Small intestine (tissue), 7 donors: ENCODE results near the gene PBX4. TPM values are rescaled to one million over a fixed set of nuclear protein-coding genes. Genes with fewer than 3 reads are reported as not detected.

Experiments used
- DNase-seq, 2 donors: peaks; one replicate each; pipeline versions ENCODE4 v3.0.0 to v3.0.0-alpha.2; 2013
- FAIRE-seq: peaks from 2 replicates; lab custom pipeline; 2012; peaks lifted over from hg19 to GRCh38; lab: Jason Lieb, UNC
- H3K27ac ChIP-seq, 3 donors: one replicate each; pipeline ENCODE4 v1.5.1; 2013; ENCODE audit warnings: low read length in 2 of 3, mild to moderate bottlenecking in 2 of 3, control low read depth in 1 of 3, inconsistent platforms in 1 of 3, low read depth in 1 of 3, moderate library complexity in 1 of 3
- H3K27me3 ChIP-seq, 3 donors: one replicate each; pipeline ENCODE4 v1.6.1; 2013; ENCODE audit warnings: low read length in 3 of 3, inconsistent platforms in 1 of 3; ENCODE audit not compliant: control insufficient read depth in 3 of 3, insufficient read depth in 3 of 3
- H3K36me3 ChIP-seq, 3 donors: one replicate each; pipeline ENCODE4 v1.6.1; 2013; ENCODE audit warnings: low read length in 3 of 3, inconsistent platforms in 1 of 3, low read depth in 1 of 3, mild to moderate bottlenecking in 1 of 3, moderate library complexity in 1 of 3; ENCODE audit not compliant: control insufficient read depth in 3 of 3, insufficient read depth in 2 of 3
- H3K4me1 ChIP-seq, 3 donors: one replicate each; pipeline ENCODE4 v1.6.1; 2013; ENCODE audit warnings: low read length in 2 of 3, inconsistent platforms in 1 of 3, low read depth in 1 of 3, mild to moderate bottlenecking in 1 of 3, moderate library complexity in 1 of 3; ENCODE audit not compliant: control insufficient read depth in 3 of 3, insufficient read depth in 2 of 3
- H3K4me3 ChIP-seq, 3 donors: one replicate each; pipeline ENCODE4 v1.5.1; 2013; ENCODE audit warnings: low read length in 3 of 3, control low read depth in 1 of 3, inconsistent platforms in 1 of 3, low read depth in 1 of 3, mild to moderate bottlenecking in 1 of 3, moderate library complexity in 1 of 3
- H3K9me3 ChIP-seq, 2 donors: one replicate each; pipeline ENCODE4 v1.6.1; 2013; ENCODE audit warnings: low read depth in 1 of 2, low read length in 1 of 2; ENCODE audit not compliant: control insufficient read depth in 2 of 2, insufficient read depth in 1 of 2
- WGBS, 3 donors: extraction: QIAGEN DNeasy Blood & Tissue Kit; methylation state at CpG; one replicate each; pipeline ENCODE4 v1.1.7; 2013; 5-methylcytosine and 5-hydroxymethylcytosine counted together
- polyA plus RNA-seq, 4 donors: library from polyadenylated mRNA; stranded (reverse) in 3 of 4; unstranded in 1 of 4; fragments of 200-250 nt in 3 of 4; fragments of 120-200 nt in 1 of 4; gene quantifications; one replicate each; pipeline versions ENCODE4 v1.2.1 to v1.2.3, GENCODE V29; 2013
- donor health status: healthy with polysubstance abuse.
- donor health status: control.
- donor health status: control.
- donor health status: Bipolar disorder and iron deficiency.
- donor health status: healthy.

The PBX4 gene
- polyA plus RNA-seq, 4 donors = 0.81 to 2.5 (median 1.4) TPM

GRCh38 chr19:19558055-19558454 is 60.4 kb downstream of the PBX4 start:
- WGBS, 3 donors = 76 to 80% (median 78%) methylated on average over 15 of the region's 15 CpGs
- DNase-seq = no peak

GRCh38 chr19:19554074-19555023 is 64.1 kb downstream of the PBX4 start:
- H3K36me3 ChIP-seq = no peaks in the 10 kb centered on the region
- FAIRE-seq = no peak
- H3K4me1 ChIP-seq = no peaks in the 10 kb centered on the region
- no peak overlapping the region for H3K4me3 ChIP-seq
- 70 to 74% (median 73%) methylated on average over 34 of the region's 34 CpGs for WGBS, 3 donors
- DNase-seq = peak in 1 of 2 donors; percentile 51
- peaks cover 0 to 5% of the 10 kb centered on the region in 2 donors for H3K9me3 ChIP-seq
- H3K27ac ChIP-seq = no peak overlapping the region
- no peaks in the 10 kb centered on the region for H3K27me3 ChIP-seq

More at GRCh38 chr19:19558055-19558454, 60.4 kb downstream of the PBX4 start:
- no peaks in the 10 kb centered on the region for H3K36me3 ChIP-seq
- no peak overlapping the region for H3K27ac ChIP-seq
- no peak for FAIRE-seq
- H3K9me3 ChIP-seq = no peaks in the 10 kb centered on the region
- no peaks in the 10 kb centered on the region for H3K27me3 ChIP-seq
- no peaks in the 10 kb centered on the region for H3K4me1 ChIP-seq
- no peak overlapping the region for H3K4me3 ChIP-seq

GRCh38 chr19:19553670-19554069 is 64.8 kb downstream of the PBX4 start:
- no peak overlapping the region for H3K4me3 ChIP-seq
- peaks cover 0 to 5% of the 10 kb centered on the region in 2 donors for H3K9me3 ChIP-seq
- no peaks in the 10 kb centered on the region for H3K36me3 ChIP-seq
- no peak for FAIRE-seq
- no peak for DNase-seq
- H3K4me1 ChIP-seq = no peaks in the 10 kb centered on the region
- H3K27ac ChIP-seq = no peak overlapping the region
- H3K27me3 ChIP-seq = no peaks in the 10 kb centered on the region
- 84 to 90% (median 89%) methylated on average over 10 of the region's 10 CpGs for WGBS, 3 donors

- FAIRE-seq = no peak
- H3K27me3 ChIP-seq = no peaks in the 10 kb centered on the region
- 45 to 48% (median 47%) methylated on average over 6 of the region's 6 CpGs for WGBS, 3 donors
- no peaks in the 10 kb centered on the region for H3K4me1 ChIP-seq
- peak; percentile 35 to 41 for DNase-seq
- no peaks in the 10 kb centered on the region for H3K36me3 ChIP-seq
- no peak overlapping the region for H3K4me3 ChIP-seq
- H3K9me3 ChIP-seq = peaks cover 0 to 5% of the 10 kb centered on the region in 2 donors
- H3K27ac ChIP-seq = no peak overlapping the region
Measured at GRCh38 chr19:19552798-19553197, 65.7 kb downstream of the PBX4 start.

GRCh38 chr19:19551853-19552192 is 66.7 kb downstream of the PBX4 start:
- no peaks in the 10 kb centered on the region for H3K36me3 ChIP-seq
- no peak overlapping the region for H3K4me3 ChIP-seq

GRCh38 chr19:19550972-19551852 is 67.3 kb downstream of the PBX4 start:
- H3K9me3 ChIP-seq = peaks cover 0 to 5% of the 10 kb centered on the region in 2 donors
- H3K36me3 ChIP-seq = no peaks in the 10 kb centered on the region
- no peak overlapping the region for H3K27ac ChIP-seq
- 81 to 84% (median 81%) methylated on average over 10 of the region's 10 CpGs for WGBS, 3 donors
- no peaks in the 10 kb centered on the region for H3K4me1 ChIP-seq
- DNase-seq (no peak), FAIRE-seq (no peak)
- H3K4me3 ChIP-seq = no peak overlapping the region
- H3K27me3 ChIP-seq = no peaks in the 10 kb centered on the region

More at GRCh38 chr19:19551853-19552192, 66.7 kb downstream of the PBX4 start:
- Histone ChIP-seq H3K4me1 (no peaks in the 10 kb centered on the region), H3K27ac (no peak overlapping the region), H3K27me3 (no peaks in the 10 kb centered on the region), H3K9me3 (peaks cover 0 to 5% of the 10 kb centered on the region in 2 donors)
- no peak for DNase-seq
- WGBS, 3 donors = 70 to 78% (median 75%) methylated on average over 14 of the region's 14 CpGs
- no peak for FAIRE-seq

- Histone ChIP-seq H3K4me1 (no peaks in the 10 kb centered on the region), H3K4me3 (no peak overlapping the region), H3K36me3 (no peaks in the 10 kb centered on the region), H3K9me3 (peaks cover 0 to 5% of the 10 kb centered on the region in 2 donors), H3K27ac (no peak overlapping the region), H3K27me3 (no peaks in the 10 kb centered on the region)
- no peak for DNase-seq
- WGBS, 3 donors = 54 to 73% (median 55%) methylated on average over 8 of the region's 8 CpGs
- no peak for FAIRE-seq
Measured at GRCh38 chr19:19550485-19550929, 68.0 kb downstream of the PBX4 start.

- no peak for FAIRE-seq
- no peak for DNase-seq
- H3K9me3 ChIP-seq = peaks cover 0 to 5% of the 10 kb centered on the region in 2 donors
- WGBS, 3 donors = 45 to 65% (median 63%) methylated on average over 23 of the region's 23 CpGs
- no peak overlapping the region for H3K4me3 ChIP-seq
- no peaks in the 10 kb centered on the region for H3K27me3 ChIP-seq
- H3K4me1 ChIP-seq = no peaks in the 10 kb centered on the region
- H3K36me3 ChIP-seq = no peaks in the 10 kb centered on the region
- no peak overlapping the region for H3K27ac ChIP-seq
Measured at GRCh38 chr19:19549804-19550464, 68.6 kb downstream of the PBX4 start.
